Neural cell (in vitro differentiated cells): ENCODE results near the gene TSPAN4. TPM values are rescaled to one million over a fixed set of nuclear protein-coding genes. Genes with fewer than 3 reads are reported as not detected.

ENCODE experiments used
- H2AFZ ChIP-seq: fragments of 200-600, 300-800 bp; sonication (generic), shearing (Covaris generic); 2 replicates; pipeline ENCODE4 v1.6.0; 2014; ENCODE audit warnings: low read depth, mild to moderate bottlenecking, antibody characterized with exemption, low read length, moderate library complexity
- H3F3A ChIP-seq: fragments of 200-600 bp; shearing (Covaris generic); 2 replicates; pipeline ENCODE4 v1.6.1; 2016; ENCODE audit warnings: mild to moderate bottlenecking, moderate library complexity, mixed read lengths, antibody characterized with exemption, low read length; ENCODE audit not compliant: insufficient read depth, poor library complexity, severe bottlenecking
- H3K27ac ChIP-seq: fragments of 200-600, 300-800 bp; sonication (generic), shearing (Covaris generic); 2 replicates; pipeline ENCODE4 v1.5.1; 2014; ENCODE audit warnings: mild to moderate bottlenecking, low read length, moderate library complexity
- H3K27me3 ChIP-seq: fragments of 300-800, 200-600 bp; sonication (generic), shearing (Covaris generic); 2 replicates; pipeline ENCODE4 v1.6.0; 2014; ENCODE audit warnings: mild to moderate bottlenecking, low read depth, low read length, moderate library complexity; ENCODE audit not compliant: insufficient read depth
- H3K36me3 ChIP-seq: fragments of 300-800, 200-600 bp; sonication (generic), shearing (Covaris generic); 2 replicates; pipeline ENCODE4 v1.5.1; 2014; ENCODE audit warnings: mild to moderate bottlenecking, antibody characterized with exemption, low read length, moderate library complexity; ENCODE audit not compliant: insufficient read depth
- H3K4me2 ChIP-seq: fragments of 300-800, 200-600 bp; sonication (generic), shearing (Covaris generic); 2 replicates; pipeline ENCODE4 v1.6.0; 2014; ENCODE audit warnings: mild to moderate bottlenecking, low read length
- H3K4me3 ChIP-seq: fragments of 300-800, 200-600 bp; sonication (generic), shearing (Covaris generic); 2 replicates; pipeline ENCODE4 v1.5.1; 2014; ENCODE audit warnings: mild to moderate bottlenecking, low read length, moderate library complexity
- H3K79me2 ChIP-seq: fragments of 200-600 bp; shearing (Covaris generic); replicated peaks from 2 replicates; pipeline ENCODE4 v1.6.0; 2014; ENCODE audit warnings: mild to moderate bottlenecking, low read length, moderate library complexity; ENCODE audit not compliant: insufficient read depth
- H3K9ac ChIP-seq: fragments of 300-800, 200-600 bp; sonication (generic), shearing (Covaris generic); 2 replicates; pipeline ENCODE4 v1.6.1; 2016; ENCODE audit warnings: mild to moderate bottlenecking, low read length, mixed read lengths
- H3K9me2 ChIP-seq: fragments of 200-600 bp; shearing (Covaris generic); 2 replicates; pipeline ENCODE4 v1.6.1; 2016; ENCODE audit warnings: mild to moderate bottlenecking, low read length, mixed read lengths; ENCODE audit not compliant: insufficient read depth
- H3K9me3 ChIP-seq: fragments of 200-600, 300-800 bp; sonication (generic), shearing (Covaris generic); 2 replicates; pipeline ENCODE4 v1.6.1; 2016; ENCODE audit warnings: mild to moderate bottlenecking, mixed run types, low read length, moderate library complexity, mixed read lengths
- H4K20me1 ChIP-seq: fragments of 200-600 bp; shearing (Covaris generic); 2 replicates; pipeline ENCODE4 v1.6.1; 2016; ENCODE audit warnings: mild to moderate bottlenecking, mixed run types; ENCODE audit not compliant: insufficient read depth
- CTCF ChIP-seq: fragments of 450-650 bp; IDR thresholded peaks from 2 replicates; pipeline ENCODE4 v1.5.1; 2014; ENCODE audit warnings: antibody characterized with exemption, mild to moderate bottlenecking, moderate library complexity; ENCODE audit not compliant: poor library complexity, severe bottlenecking
- EP300 ChIP-seq: fragments of 450-650 bp; conservative IDR thresholded peaks from 2 replicates; pipeline ENCODE4 v1.6.1; 2014; ENCODE audit warnings: antibody characterized with exemption, mild to moderate bottlenecking, moderate library complexity; ENCODE audit not compliant: poor library complexity, severe bottlenecking
- EZH2 ChIP-seq: fragments of 200-600, 300-800 bp; shearing (Covaris generic), sonication (generic); IDR thresholded peaks from 2 replicates; pipeline ENCODE4 v1.6.1; 2014; ENCODE audit warnings: antibody characterized with exemption, low read length, borderline replicate concordance, mild to moderate bottlenecking; ENCODE audit not compliant: insufficient read depth, poor library complexity, severe bottlenecking
- MXI1 ChIP-seq: fragments of 450-650 bp; conservative IDR thresholded peaks from 2 replicates; pipeline ENCODE4 v1.6.1; 2014; ENCODE audit warnings: antibody characterized with exemption, mild to moderate bottlenecking; ENCODE audit not compliant: poor library complexity, severe bottlenecking
- POLR2AphosphoS5 ChIP-seq: IDR thresholded peaks from 2 replicates; pipeline ENCODE4 v1.6.1; 2012
- RAD21 ChIP-seq: fragments of 450-650 bp; conservative IDR thresholded peaks from 2 replicates; pipeline ENCODE4 v1.6.1; 2014; ENCODE audit warnings: antibody characterized with exemption, mild to moderate bottlenecking, moderate library complexity
- REST ChIP-seq: IDR thresholded peaks from 2 replicates; pipeline ENCODE4 v1.6.1; 2012; ENCODE audit warnings: borderline replicate concordance
- SMC3 ChIP-seq: fragments of 450-650 bp; conservative IDR thresholded peaks from 2 replicates; pipeline ENCODE4 v1.6.1; 2014; ENCODE audit warnings: antibody characterized with exemption, mild to moderate bottlenecking, moderate library complexity; ENCODE audit not compliant: poor library complexity
- TAF1 ChIP-seq: IDR thresholded peaks from 2 replicates; pipeline ENCODE4 v1.6.1; 2012; ENCODE audit warnings: low read depth
- polyA plus RNA-seq: library from polyadenylated mRNA; depleted of rRNA; stranded (reverse); fragments of >200 nt; gene quantifications from 2 replicates; pipeline ENCODE4 v1.2.3, GENCODE V29; 2014

The TSPAN4 gene
- polyA plus RNA-seq, 1 donor from 2014 or later = 68.1 TPM

- TF ChIP-seq CTCF = no peak
- no peak for TF ChIP-seq MXI1
- TF ChIP-seq RAD21 = no peak
- TF ChIP-seq EP300 = no peak
- no peak for TF ChIP-seq POLR2AphosphoS5
- TF ChIP-seq SMC3 = no peak
- TF ChIP-seq REST = no peak
- TF ChIP-seq EZH2 = no peak
- TF ChIP-seq TAF1 = no peak
- no peaks in the 10 kb centered on the region for H3K9me2 ChIP-seq
- no peak overlapping the region for H3K9ac ChIP-seq
- no peaks in the 10 kb centered on the region for H3K36me3 ChIP-seq
- no peak overlapping the region for H3K4me2 ChIP-seq
- H3K27me3 ChIP-seq = no peaks in the 10 kb centered on the region
- peaks cover 20% of the 10 kb centered on the region for H3K79me2 ChIP-seq
- no peak overlapping the region for H3K27ac ChIP-seq
- H3K9me3 ChIP-seq = no peaks in the 10 kb centered on the region
- H3K4me3 ChIP-seq = no peak overlapping the region
- no peak overlapping the region for H2AFZ ChIP-seq
- H3F3A ChIP-seq = no peaks in the 10 kb centered on the region
- no peaks in the 10 kb centered on the region for H4K20me1 ChIP-seq
Observed at GRCh38 chr11:812390-812789, 30.3 kb upstream of the TSPAN4 start.

GRCh38 chr11:813072-813455, 29.6 kb upstream of the TSPAN4 start:
- H3K9me2 ChIP-seq = no peaks in the 10 kb centered on the region
- H3K79me2 ChIP-seq = peaks cover 20% of the 10 kb centered on the region
- no peaks in the 10 kb centered on the region for H4K20me1 ChIP-seq
- H3K36me3 ChIP-seq = no peaks in the 10 kb centered on the region
- H3K27ac ChIP-seq = no peak overlapping the region
- no peaks in the 10 kb centered on the region for H3F3A ChIP-seq
- no peak for TF ChIP-seq POLR2AphosphoS5
- TF ChIP-seq REST = no peak
- TF ChIP-seq TAF1 = no peak
- TF ChIP-seq SMC3 = no peak
- TF ChIP-seq EZH2 = no peak
- TF ChIP-seq MXI1 = no peak
- no peak for TF ChIP-seq RAD21
- no peak overlapping the region for H3K4me2 ChIP-seq
- H3K9me3 ChIP-seq = no peaks in the 10 kb centered on the region
- no peak overlapping the region for H3K4me3 ChIP-seq
- H3K9ac ChIP-seq = no peak overlapping the region
- H3K27me3 ChIP-seq = no peaks in the 10 kb centered on the region
- H2AFZ ChIP-seq = no peak overlapping the region
